SK-N-MC (cell line): ENCODE results near the gene DDX50.

Source experiments
- EZH2 ChIP-seq: fragments of 200-600 bp; sonication (generic); IDR thresholded peaks from one replicate; pipeline ENCODE4 v1.6.1; 2017; ENCODE audit warnings: antibody characterized with exemption
- FOXP2 ChIP-seq: optimal IDR thresholded peaks from 2 replicates; pipeline ENCODE3; 2011; ENCODE audit warnings: mild to moderate bottlenecking, moderate library complexity; ENCODE audit not compliant: insufficient read depth; ENCODE audit errors: extremely low read length, control extremely low read depth
- POLR2AphosphoS5 ChIP-seq: IDR thresholded peaks from 2 replicates; pipeline ENCODE4 v1.6.1; 2012; ENCODE audit warnings: mild to moderate bottlenecking, low read depth, low read length, borderline replicate concordance

- no peak for TF ChIP-seq EZH2
- no peak for TF ChIP-seq POLR2AphosphoS5
- no peak for TF ChIP-seq FOXP2
These were observed 88.3 kb downstream of the DDX50 start for GRCh38 chr10:68989317-68989990.
